H1 (cell line): ENCODE measurements around the gene KRTAP21-3. TPM values are rescaled to one million over a fixed set of nuclear protein-coding genes. Genes with fewer than 3 reads are reported as not detected.

Experiments
- SP2 ChIP-seq: IDR thresholded peaks from 2 replicates; pipeline ENCODE4 v1.6.1; 2012; ENCODE audit warnings: mild to moderate bottlenecking, low read length, inconsistent platforms
- polyA plus RNA-seq, 7 experiments: library from polyadenylated mRNA; depleted of rRNA in 3 of 7; stranded (reverse) in 5 of 7; unstranded in 2 of 7; fragments of >200 nt in 5 of 7; fragments of 200-250 nt in 2 of 7; gene quantifications; 1 replicate in 5 of 7; 2 replicates in 1 of 7; 4 replicates in 1 of 7; pipeline versions ENCODE4 v1.2.1 to v1.2.3, GENCODE V29; 2011 to 2013; ENCODE audit warnings: missing spikeins in 2 of 7, mixed read lengths in 2 of 7
- total RNA-seq: library from RNA; stranded (reverse); fragmentation: NEBNext Ultra II Directional; extraction: Animal tissue kit (Norgen Biotek cat#: 25700); gene quantifications from 2 replicates; pipeline ENCODE4 v1.2.1, GENCODE V29; 2021

The KRTAP21-3 gene
- total and polyA plus RNA-seq, 2 of the 8 experiments (the other 6 are each of a cell fraction or from before 2014, with no cell fraction given): not detected

GRCh38 chr21:30713766-30714165 is 4.8 kb downstream of the KRTAP21-3 start (continued):
- no peak for TF ChIP-seq SP2
